HG02610 (cell line): ENCODE measurements around the gene CHN2.
"Not testable (repeated sequence)": the region's sequence is repeated elsewhere in the genome, so short reads cannot be mapped to it uniquely, and the experiment has no call there.

Source experiments
- ATAC-seq: cut with Tn5 transposase; IDR thresholded peaks from one replicate; pipeline ENCODE4 v1.9.1; 2021; ENCODE audit warnings: mild to moderate bottlenecking, moderate library complexity; ENCODE audit not compliant: unreplicated experiment

The CHN2 gene

DNA sequence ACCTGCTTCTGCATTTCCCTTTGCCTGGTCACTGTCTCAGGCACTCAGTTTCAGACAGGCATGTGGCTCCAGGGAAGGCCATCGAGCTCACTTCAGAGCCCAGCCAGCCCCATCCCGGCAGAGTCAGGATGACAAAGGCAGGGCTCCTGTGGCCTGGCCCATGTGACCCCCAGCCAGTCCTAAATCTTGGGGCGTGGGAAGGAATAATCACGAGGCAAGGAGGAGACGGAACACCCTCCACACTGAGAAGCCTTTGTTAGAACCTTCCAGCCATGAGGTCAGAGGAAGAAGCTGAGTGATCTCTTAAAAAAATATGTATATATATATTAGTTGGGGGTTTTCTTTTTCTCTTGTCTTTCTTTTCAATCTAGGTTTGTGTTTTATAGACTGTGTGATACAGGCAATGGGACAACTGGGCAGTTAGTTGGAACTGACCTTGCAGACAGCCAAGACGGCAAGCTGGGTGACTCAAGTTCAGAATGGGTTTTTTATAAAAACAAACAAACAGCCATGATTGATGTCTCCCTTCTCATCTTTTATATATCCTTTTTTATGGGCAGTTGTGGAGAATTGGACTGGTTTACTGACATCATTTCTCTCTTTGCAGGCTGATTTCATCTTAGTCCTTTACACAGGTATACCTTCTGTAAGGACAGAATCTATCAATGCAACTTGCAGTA is 60.8 kb downstream of the CHN2 start:
- ATAC-seq, result no peak

GRCh38 chr7:29255906-29256692 is 61.5 kb downstream of the CHN2 start:
- no peak for ATAC-seq

GRCh38 chr7:29256693-29257002 is 62.1 kb downstream of the CHN2 start:
- no peak for ATAC-seq

DNA sequence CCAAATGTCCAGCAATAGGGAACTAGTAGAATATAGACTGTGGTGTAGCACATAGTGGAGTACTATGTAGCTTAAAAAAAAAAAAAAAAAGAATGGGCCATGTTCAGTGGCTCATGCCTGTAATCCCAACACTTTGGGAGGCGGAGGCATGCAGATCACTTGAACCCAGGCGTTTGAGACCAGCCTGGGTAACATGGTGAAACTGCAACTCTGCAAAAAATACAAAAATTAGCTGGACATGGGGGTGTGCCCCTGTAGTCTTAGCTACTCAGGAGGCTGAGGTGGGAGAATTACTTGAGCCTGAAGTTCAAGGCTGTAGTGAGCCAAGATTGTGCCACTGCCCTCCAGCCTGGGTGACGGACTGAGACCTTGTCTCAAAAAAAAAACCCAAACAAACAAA is 64.4 kb downstream of the CHN2 start:
- no peak for ATAC-seq

DNA sequence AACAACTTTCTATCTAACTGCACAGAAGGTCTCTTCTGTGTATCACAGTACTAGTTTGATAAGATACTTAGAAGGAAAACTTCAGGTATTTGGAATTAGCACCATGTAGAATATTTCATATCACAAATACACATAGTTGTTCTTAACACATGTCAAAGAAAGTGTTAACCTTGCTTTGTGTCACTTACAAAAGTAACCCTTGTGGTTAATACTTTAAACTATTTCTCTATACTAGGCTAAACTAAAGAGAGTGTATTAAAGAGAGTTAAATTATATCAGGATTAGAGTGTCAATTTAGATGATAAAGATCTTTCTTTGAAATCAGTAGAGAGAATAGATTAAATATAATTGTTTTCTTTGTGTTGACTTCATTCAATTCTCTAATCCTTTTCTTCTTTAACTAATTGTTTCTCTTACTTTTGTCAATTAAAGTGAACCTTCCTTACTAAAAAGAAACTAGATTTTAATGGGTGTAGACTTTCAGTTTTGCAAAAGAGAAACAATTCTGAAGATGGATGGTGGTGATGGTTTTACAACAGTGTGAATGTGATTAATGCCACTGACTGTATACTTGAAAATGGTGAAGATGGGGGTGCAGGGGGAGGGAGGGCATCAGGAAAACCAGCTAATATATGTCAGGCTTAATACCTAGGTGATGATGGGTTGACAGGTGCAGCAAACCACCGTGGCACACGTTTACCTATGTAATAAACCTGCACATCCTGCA is 67.8 kb downstream of the CHN2 start:
- ATAC-seq, result no peak

DNA sequence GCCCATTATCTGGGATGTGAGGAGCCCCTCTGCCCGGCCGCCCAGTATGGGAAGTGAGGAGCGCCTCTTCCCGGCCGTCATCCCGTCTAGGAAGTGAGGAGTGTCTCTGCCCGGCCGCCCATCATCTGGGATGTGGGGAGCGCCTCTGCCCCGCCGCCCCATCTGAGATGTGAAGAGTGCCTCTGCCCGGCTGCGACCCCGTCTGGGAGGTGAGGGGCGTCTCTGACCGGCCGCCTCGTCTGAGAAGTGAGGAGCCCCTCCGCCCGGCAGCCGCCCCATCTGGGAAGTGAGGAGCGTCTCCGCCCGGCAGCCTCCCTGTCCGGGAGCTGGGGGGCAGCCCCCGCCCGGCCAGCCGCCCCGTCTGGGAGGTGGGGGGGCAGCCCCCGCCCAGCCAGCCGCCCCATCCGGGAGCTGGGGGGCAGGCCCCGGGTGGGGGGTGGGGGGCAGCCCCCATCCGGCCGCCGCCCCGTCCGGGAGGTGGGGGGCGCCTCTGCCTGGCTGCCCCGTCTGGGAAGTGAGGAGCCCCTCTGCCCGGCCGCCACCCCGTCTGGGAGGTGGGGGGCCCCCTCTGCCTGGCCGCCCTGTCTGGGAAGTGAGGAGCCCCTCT is 69.1 kb downstream of the CHN2 start:
- not testable (repeated sequence) for ATAC-seq

DNA sequence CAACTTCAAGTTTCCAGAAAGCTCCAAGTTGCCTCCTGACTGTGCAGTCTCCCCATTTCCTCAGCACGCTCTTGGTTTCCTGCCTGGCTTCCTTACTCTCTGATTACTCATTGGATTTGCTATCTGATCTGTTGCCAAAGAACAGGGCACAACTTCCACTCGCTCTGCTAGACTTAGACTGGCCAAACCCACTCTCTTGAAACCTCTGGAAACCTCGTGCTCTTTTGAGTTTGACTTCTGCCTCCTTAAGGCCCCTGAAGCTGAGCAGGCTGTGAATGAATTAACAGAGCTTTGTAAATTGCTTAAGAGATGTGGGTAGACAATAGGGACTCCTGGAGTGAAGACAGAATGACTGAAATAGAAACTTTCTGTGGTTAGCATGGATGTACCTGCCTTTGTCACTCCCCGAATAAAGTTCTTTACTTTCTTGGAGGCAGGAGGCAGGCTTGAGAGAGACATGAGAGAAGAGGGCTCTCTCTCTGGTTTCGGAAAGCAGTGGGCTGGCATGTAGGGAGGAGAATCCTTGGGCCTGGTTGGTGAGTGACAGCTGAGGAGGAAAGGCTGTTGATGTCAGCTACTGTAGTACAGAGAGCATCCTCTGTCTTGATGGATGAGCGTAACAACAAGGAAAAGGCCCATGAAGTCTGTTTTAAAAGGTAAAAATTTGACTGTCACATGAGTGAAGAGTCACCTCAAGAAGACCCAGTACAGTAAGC is 70.8 kb downstream of the CHN2 start:
- ATAC-seq, result no peak

GRCh38 chr7:29269935-29270334 is 75.4 kb downstream of the CHN2 start:
- ATAC-seq, result no peak

DNA sequence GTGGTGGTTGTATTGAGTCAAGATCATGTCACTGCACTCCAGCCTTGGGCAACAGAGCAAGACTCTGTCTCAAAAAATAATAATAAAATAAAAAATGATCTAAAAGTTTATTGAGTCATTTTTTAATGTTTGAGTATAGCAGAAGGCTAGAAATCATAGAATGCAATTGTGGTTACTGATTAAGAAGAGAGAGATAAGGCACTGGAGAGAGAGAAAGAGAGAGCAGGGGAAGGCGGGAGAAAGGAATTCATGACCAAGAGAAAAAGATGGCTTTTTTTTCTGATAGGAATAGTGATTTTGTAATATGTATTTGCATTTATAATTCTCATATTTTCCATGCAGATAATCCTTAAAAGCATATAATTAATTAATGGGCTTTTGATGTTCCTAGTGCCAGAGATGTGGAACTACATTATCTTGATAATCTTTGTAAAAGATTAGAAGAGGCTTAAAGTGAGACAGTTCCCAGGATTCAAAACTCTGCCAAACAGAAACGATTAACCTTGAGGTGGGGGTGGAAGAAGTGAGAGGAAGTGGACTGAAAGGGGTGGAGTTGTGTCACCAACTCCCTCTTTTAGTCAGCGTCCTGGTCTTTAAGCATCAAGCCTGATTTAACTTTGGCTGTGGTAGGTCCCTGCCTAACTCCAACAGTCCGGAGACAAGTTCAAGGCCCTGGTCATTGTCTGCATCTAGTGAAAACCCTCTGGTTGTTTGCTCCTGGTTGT is 76.2 kb downstream of the CHN2 start:
- ATAC-seq, result no peak

GRCh38 chr7:29271319-29271658 is 76.7 kb downstream of the CHN2 start:
- no peak for ATAC-seq

- no peak for ATAC-seq
These were observed 77.5 kb downstream of the CHN2 start for GRCh38 chr7:29272057-29272456.

DNA sequence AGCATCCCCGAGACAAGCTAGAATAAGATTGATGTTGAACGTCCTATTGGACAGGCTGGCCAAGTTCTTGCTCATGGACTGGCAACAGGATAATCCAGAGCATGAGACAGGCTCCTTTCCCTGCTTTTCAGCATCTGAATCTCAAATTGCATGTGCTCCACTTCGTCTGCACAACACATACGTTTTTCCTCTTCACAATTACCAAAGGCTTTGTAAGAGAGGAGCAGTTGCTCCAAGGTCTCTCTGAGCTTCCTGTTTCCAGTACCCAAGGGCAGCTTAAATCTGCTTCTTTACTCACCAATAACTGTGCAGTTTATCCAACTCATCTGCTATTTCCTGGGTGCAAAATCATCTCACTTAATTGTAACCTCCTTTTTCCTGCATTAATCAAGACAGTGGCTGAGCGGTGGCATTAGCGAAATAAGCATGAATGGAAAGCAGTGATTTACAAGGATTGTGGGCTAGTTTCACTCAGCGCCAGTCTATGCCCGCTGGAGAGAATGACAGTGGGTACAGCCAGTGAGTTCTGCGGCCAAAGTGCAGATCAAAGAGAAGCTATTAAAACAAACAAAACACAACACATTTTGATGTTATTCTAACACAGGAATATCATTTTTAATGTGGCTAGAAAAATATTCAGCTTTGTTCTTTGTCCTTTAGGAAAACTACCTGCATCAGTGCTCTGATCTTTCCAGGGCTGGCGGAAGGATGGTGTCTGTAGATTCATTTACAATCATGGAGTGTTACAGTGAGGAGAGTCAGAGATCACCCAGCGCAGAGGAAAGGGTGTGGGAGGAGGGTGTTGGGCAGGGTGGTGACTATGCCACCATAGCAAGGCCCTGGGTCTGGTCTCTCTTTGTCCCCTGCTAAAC is 79.8 kb downstream of the CHN2 start:
- no peak for ATAC-seq

DNA sequence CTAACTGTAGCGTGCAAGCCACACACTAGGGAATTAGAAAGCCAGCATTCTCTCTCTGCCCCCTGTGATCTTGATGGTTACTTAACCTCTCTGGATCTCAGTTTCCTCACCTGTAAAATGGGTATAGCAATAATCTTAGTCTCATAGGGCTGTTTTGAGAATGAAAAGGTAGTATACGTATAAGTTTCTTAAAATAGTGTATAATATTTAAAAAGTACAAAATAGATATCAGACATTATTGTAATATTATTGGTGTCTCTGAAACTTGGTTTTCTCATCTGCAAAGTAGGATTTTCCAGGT is 80.4 kb downstream of the CHN2 start:
- ATAC-seq, result no peak

GRCh38 chr7:29275493-29275892 is 80.9 kb downstream of the CHN2 start:
- no peak for ATAC-seq

DNA sequence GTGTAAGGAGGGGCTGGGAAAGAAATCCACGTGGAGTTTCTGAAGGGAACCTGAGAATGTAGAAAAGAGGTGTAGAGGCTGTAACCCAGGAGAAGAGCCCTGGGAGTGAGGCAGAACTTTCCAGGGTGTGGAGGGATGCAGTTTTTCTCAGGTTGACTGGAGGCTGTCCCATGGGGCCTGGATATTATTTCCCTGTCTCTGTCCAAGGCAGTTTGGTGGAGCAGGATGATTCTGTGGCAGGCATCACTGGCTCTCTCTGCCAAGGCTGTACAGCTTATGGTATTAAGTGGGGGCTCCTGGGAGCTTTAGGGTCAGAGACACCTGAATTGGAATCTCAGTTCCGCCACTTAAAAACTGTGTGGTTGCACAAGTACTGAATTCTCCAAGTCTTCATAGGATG is 81.6 kb downstream of the CHN2 start:
- ATAC-seq, result no peak

GRCh38 chr7:29276806-29277205 is 82.2 kb downstream of the CHN2 start:
- ATAC-seq, result no peak

DNA sequence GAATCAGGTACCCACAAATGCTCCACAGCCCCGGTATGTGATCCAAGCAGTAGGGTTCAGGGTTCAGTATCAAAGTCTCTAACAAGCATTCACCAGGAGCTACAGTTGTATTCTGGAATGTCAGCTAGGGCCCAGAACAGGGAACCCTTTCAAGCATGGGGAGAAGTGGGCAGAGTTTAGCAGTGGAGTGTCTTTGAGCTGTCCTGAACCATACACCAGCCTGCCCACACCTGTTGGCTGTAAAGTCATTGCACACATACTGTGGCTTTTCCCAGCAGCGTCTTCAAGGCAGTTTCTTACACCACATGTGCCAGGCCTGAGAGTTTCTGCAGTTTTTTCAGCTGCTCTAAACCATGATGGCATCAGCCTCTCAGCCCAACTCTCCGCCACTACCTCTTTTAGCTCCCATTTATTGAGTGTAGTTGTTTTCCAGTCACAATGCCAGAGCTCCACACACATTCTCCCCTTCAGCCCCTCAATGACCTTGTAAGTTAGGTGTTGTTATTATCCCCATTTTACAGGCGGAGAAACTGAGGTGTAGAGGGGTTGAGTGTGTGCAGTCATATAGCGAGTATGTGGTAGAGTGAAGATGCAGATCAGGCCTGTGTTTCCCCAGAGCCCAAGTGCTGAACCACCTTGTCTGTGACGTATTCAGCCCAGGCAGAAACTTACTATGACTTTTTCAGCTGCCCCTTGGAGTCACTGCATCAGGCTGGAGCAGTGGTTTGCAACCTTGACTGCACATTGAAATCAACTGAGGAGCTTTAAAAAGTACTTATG is 83.1 kb downstream of the CHN2 start:
- no peak for ATAC-seq

DNA sequence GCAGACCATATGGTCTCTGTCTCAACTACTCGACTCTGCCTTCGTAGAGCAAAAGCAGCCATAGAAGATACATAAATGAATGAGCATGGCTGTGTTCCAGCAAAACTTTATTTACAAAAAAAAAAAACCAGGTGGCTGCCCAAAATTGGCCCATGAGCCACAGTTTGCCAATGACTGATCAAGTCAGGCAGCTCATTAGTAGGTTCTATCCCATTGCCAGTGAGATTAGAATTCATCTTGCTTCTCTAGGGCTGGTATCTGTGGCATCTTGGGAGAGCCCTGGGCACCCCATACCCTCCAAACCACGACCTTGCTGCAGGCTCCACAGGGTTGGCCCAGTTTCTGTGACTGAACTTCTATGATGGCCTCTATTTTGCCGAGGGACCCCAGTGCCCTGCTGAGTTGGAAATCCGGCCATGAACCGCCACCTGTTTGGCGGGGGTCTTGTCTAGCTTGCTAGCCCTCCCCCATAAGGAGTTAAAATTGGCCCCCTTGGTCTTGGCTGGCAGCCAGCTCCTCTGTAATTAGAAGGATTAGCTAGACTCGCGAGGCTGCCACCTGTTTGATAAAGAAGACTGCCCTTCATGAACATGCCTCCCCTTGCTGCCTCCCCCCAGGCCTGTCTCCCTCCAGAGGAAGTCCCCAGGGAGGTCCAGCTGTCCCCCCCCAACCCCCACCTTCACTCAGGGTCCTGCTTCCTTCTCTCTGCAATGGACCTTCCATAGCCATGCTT is 83.9 kb downstream of the CHN2 start:
- no peak for ATAC-seq
